ENCODE measurements around the gene RGS10.

- no peak for TF ChIP-seq CTCF (IDR thresholded peaks at IDR 0.05)
- no peak for TF ChIP-seq ZFX (IDR thresholded peaks at IDR 0.05; ENCODE audit: borderline replicate concordance)
Observed at GRCh38 chr10:119525116-119525515, 17.4 kb downstream of the RGS10 start.
